ENCODE measurements around the gene DBT. TPM values are rescaled to one million over a fixed set of nuclear protein-coding genes. Genes with fewer than 3 reads are reported as not detected.

Gene DBT
- total RNA-seq, 4 donors from 2014 or later: 9.1 to 14.2 (median 12.6) TPM

DNA sequence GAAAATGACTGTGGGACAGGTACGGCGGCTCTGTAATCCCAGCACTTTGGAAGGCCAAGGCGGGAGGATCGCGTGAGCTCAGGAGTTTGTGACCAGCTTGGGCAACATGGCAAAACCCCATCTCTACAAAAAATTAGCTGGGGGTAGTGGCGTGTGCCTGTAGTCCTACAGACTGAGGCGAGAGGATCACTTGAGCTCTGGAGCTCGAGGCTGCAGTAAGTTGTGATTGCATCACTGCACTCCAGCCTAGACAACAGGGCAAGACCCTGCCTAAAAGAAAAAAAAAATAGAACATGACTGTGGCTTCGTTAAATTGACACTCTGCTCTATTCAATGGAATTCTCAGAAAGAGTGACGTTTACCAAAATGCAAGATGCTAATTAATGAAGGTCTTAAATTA lies 3.9 kb upstream of the DBT start:
- intact Hi-C loops (cut with DNase I): no loop called here
- WGBS: 61% methylated on average over 10 of the region's 10 CpGs
- DNase-seq (ENCODE audit: extremely low spot score): no peak
- peaks cover 0 to 3% (median 0%) of the 10 kb centered on the region in 4 donors for H3K27me3 ChIP-seq
- no peak overlapping the region for H3K4me3 ChIP-seq
- no peaks in the 10 kb centered on the region for H3K36me3 ChIP-seq
- no peak overlapping the region for H3K27ac ChIP-seq (replicated peaks in 1 of 4)
- peaks cover 3 to 12% (median 10%) of the 10 kb centered on the region in 4 donors for H3K4me1 ChIP-seq
- no peak for TF ChIP-seq EP300 (IDR thresholded peaks at IDR 0.05)
- TF ChIP-seq, protein P1, sequence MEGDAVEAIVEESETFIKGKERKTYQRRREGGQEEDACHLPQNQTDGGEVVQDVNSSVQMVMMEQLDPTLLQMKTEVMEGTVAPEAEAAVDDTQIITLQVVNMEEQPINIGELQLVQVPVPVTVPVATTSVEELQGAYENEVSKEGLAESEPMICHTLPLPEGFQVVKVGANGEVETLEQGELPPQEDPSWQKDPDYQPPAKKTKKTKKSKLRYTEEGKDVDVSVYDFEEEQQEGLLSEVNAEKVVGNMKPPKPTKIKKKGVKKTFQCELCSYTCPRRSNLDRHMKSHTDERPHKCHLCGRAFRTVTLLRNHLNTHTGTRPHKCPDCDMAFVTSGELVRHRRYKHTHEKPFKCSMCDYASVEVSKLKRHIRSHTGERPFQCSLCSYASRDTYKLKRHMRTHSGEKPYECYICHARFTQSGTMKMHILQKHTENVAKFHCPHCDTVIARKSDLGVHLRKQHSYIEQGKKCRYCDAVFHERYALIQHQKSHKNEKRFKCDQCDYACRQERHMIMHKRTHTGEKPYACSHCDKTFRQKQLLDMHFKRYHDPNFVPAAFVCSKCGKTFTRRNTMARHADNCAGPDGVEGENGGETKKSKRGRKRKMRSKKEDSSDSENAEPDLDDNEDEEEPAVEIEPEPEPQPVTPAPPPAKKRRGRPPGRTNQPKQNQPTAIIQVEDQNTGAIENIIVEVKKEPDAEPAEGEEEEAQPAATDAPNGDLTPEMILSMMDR (IDR thresholded peaks at IDR 0.05): no peak
- TF ChIP-seq POLR2AphosphoS5 (IDR thresholded peaks at IDR 0.05): no peak
- TF ChIP-seq POLR2A (IDR thresholded peaks at IDR 0.05; ENCODE audit: low read depth): no peak
- no peaks in the 10 kb centered on the region for H3K9me3 ChIP-seq

DNA sequence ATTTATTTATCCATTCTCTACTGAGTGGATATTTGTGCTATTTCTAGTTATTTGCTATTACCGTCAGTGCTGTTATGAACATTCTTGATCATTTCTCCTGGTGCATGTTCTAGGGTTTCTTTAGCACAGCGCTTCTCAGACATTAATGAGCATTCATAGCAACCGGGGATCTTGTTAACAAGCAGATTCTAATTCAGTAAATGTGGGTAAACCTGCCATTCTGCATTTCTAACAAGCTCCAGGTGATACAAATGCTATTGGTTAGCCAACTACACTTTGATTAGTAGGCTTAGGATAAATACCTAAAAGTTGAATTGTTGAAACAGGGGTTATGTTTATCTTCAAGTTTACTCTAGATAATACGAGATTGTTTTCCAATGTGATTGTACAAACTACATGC lies 3.3 kb upstream of the DBT start:
- TF ChIP-seq POLR2AphosphoS5 (IDR thresholded peaks at IDR 0.05): no peak
- TF ChIP-seq, protein P1 (IDR thresholded peaks at IDR 0.05): no peak
- no peak for TF ChIP-seq EP300 (IDR thresholded peaks at IDR 0.05)
- no peak for TF ChIP-seq POLR2A (IDR thresholded peaks at IDR 0.05; ENCODE audit: low read depth)
- Histone ChIP-seq H3K27ac (replicated peaks in 1 of 4) (no peak overlapping the region), H3K36me3 (no peaks in the 10 kb centered on the region), H3K4me3 (no peak overlapping the region), H3K27me3 (peaks cover 0 to 3% (median 0%) of the 10 kb centered on the region in 4 donors), H3K9me3 (no peaks in the 10 kb centered on the region), H3K4me1 (peaks cover 4 to 18% (median 16%) of the 10 kb centered on the region in 4 donors)
- intact Hi-C loops (cut with DNase I): no loop called here
- WGBS: 84% methylated on average over 4 of the region's 4 CpGs
- no peak for DNase-seq (ENCODE audit: extremely low spot score)

DNA sequence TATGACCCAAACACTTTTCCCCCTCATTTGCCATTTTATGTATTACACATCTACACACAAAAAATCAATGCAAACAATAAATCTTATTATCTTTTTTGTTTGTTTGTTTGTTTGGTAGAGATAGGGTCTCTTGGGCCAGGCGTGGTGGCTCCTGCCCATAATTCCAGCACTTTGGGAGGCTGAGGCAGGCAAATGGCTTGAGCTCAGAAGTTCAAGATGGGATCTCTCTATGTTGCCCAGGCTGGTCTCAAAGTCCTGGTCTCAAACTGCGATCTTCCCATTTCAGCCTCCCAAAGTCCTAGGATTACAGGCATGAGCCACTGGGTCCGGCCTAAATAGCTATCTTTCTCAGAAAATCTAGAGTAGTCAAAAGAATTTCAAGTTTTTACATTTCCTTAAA lies 1.2 kb upstream of the DBT start:
- no peak for DNase-seq (ENCODE audit: extremely low spot score)
- H3K27ac ChIP-seq (replicated peaks in 1 of 4): peak overlapping the region in 1 of 4 donors; percentile 91
- no peaks in the 10 kb centered on the region for H3K36me3 ChIP-seq
- intact Hi-C loops (cut with DNase I): no loop called here
- 91% methylated on average over 3 of the region's 3 CpGs for WGBS
- H3K9me3 ChIP-seq: no peaks in the 10 kb centered on the region
- peaks cover 4 to 25% (median 20%) of the 10 kb centered on the region in 4 donors for H3K4me1 ChIP-seq
- no peak overlapping the region for H3K4me3 ChIP-seq
- no peak for TF ChIP-seq POLR2A (IDR thresholded peaks at IDR 0.05; ENCODE audit: low read depth)
- TF ChIP-seq EP300 (IDR thresholded peaks at IDR 0.05): no peak
- TF ChIP-seq POLR2AphosphoS5 (IDR thresholded peaks at IDR 0.05): no peak
- TF ChIP-seq, protein P1 (IDR thresholded peaks at IDR 0.05): no peak
- no peaks in the 10 kb centered on the region for H3K27me3 ChIP-seq

DNA sequence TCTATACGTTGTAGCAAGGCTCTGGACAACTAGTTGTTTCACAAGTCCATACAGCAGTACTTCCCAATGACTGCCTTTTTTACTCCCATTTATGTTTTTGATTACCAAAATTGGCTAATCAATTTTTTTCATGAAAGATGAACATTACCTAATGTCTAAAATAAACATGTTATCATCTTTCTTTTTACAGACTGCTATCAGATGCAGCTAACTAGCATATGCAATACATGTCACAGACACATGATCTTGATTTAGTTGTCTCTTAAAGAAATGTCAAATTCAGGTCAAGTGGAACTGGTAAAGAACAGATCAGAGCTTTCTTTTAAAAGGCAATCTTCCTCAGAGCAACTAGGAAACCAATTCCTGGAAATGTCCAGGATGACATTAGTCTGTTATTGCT lies 630 bp upstream of the DBT start:
- Histone ChIP-seq H3K4me3 (peak overlapping the region; percentile 62 to 89 (median 76)), H3K4me1 (peaks cover 4 to 25% (median 22%) of the 10 kb centered on the region in 4 donors), H3K36me3 (no peaks in the 10 kb centered on the region), H3K27ac (replicated peaks in 1 of 4) (peak overlapping the region; percentile 80 to 95 (median 89)), H3K27me3 (no peaks in the 10 kb centered on the region), H3K9me3 (no peaks in the 10 kb centered on the region)
- DNase-seq (ENCODE audit: extremely low spot score): no peak
- intact Hi-C loops (cut with DNase I): no loop called here
- no peak for TF ChIP-seq POLR2AphosphoS5 (IDR thresholded peaks at IDR 0.05)
- no peak for TF ChIP-seq EP300 (IDR thresholded peaks at IDR 0.05)
- no peak for TF ChIP-seq POLR2A (IDR thresholded peaks at IDR 0.05; ENCODE audit: low read depth)
- TF ChIP-seq, protein P1 (IDR thresholded peaks at IDR 0.05): no peak
- WGBS: 0% methylated on average over 1 of the region's 1 CpG

DNA sequence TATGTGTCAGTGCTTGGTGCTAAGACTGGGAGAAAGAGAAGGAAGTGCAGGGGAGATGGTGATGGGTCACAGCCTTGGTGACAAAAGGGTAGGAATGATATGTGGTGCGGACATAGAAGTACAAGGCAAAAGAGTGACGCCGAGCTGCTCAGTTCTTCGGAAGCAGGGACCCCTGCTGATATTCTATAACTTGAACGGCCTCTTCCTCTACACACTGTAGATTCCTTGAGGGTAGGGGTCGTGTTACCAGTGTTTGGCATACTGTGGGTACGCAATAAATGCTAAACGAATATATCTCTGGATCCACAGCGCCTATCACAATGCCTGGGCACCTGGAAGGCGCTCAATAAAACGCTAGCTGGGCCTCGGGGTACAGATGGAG lies 488 bp downstream of the DBT start:
- Histone ChIP-seq H3K9me3 (no peaks in the 10 kb centered on the region), H3K4me1 (peaks cover 9 to 29% (median 25%) of the 10 kb centered on the region in 4 donors), H3K27me3 (no peaks in the 10 kb centered on the region), H3K27ac (replicated peaks in 1 of 4) (peak overlapping the region; percentile 80 to 95 (median 89)), H3K4me3 (peak overlapping the region; percentile 62 to 89 (median 76)), H3K36me3 (no peaks in the 10 kb centered on the region)
- intact Hi-C loops (cut with DNase I): loop anchor here (5.0 kb wide), 2 partner anchors 103 to 117 kb away; partner anchors contain the start of genes CDC14A, SASS6 and TRMT13
- 2% methylated on average over 11 of the region's 12 CpGs for WGBS
- no peak for TF ChIP-seq EP300 (IDR thresholded peaks at IDR 0.05)
- DNase-seq (ENCODE audit: extremely low spot score): no peak
